Kidney epithelial cell (primary cell): Measurements from ENCODE around the gene MYO16. TPM values are rescaled to one million over a fixed set of nuclear protein-coding genes. Genes with fewer than 3 reads are reported as not detected.

Experiments used
- DNase-seq: peaks from one replicate; pipeline ENCODE4 v3.0.0-alpha.2; 2010; ENCODE audit warnings: low read depth
- H3K27me3 ChIP-seq: 2 replicates; pipeline ENCODE4 v1.6.0; 2011; ENCODE audit warnings: low read length; ENCODE audit not compliant: control insufficient read depth, insufficient read depth
- H3K36me3 ChIP-seq: 2 replicates; pipeline ENCODE4 v1.5.1; 2011; ENCODE audit warnings: low read length; ENCODE audit not compliant: control insufficient read depth, insufficient read depth
- H3K4me3 ChIP-seq: 2 replicates; pipeline ENCODE4 v1.5.1; 2011; ENCODE audit warnings: low read depth, mild to moderate bottlenecking, control low read depth, low read length
- CTCF ChIP-seq: IDR thresholded peaks from 2 replicates; pipeline ENCODE4 v1.5.1; 2011; ENCODE audit warnings: mild to moderate bottlenecking, moderate library complexity, low read length, control low read depth, inconsistent platforms; ENCODE audit not compliant: insufficient read depth, poor library complexity, severe bottlenecking
- total RNA-seq: library from RNA; depleted of rRNA; stranded (reverse); fragments of >200 nt; gene quantifications from 2 replicates; pipeline ENCODE4 v1.2.3, GENCODE V29; 2015

MYO16 gene
- total RNA-seq, 1 donor from 2014 or later, result 0.38 TPM

- Histone ChIP-seq H3K36me3 (no peaks in the 10 kb centered on the region), H3K27me3 (no peaks in the 10 kb centered on the region), H3K4me3 (no peak overlapping the region)
- no peak for TF ChIP-seq CTCF
- no peak for DNase-seq
These were observed 50.6 kb downstream of the MYO16 start for GRCh38 chr13:108680011-108680410.

GRCh38 chr13:108681986-108682575 is 52.7 kb downstream of the MYO16 start:
- no peak for DNase-seq
- Histone ChIP-seq H3K36me3 (no peaks in the 10 kb centered on the region), H3K4me3 (no peak overlapping the region), H3K27me3 (no peaks in the 10 kb centered on the region)
- no peak for TF ChIP-seq CTCF

- H3K4me3 ChIP-seq, result no peak overlapping the region
- DNase-seq, result no peak
- TF ChIP-seq CTCF, result no peak
These were observed 53.3 kb downstream of the MYO16 start for GRCh38 chr13:108682714-108683113.

GRCh38 chr13:108686027-108686426 is 56.6 kb downstream of the MYO16 start:
- Histone ChIP-seq H3K36me3 (no peaks in the 10 kb centered on the region), H3K4me3 (no peak overlapping the region), H3K27me3 (no peaks in the 10 kb centered on the region)
- TF ChIP-seq CTCF, result no peak
- no peak for DNase-seq

More at GRCh38 chr13:108682714-108683113, 53.3 kb downstream of the MYO16 start:
- H3K36me3 ChIP-seq, result no peaks in the 10 kb centered on the region
- H3K27me3 ChIP-seq, result no peaks in the 10 kb centered on the region

- Histone ChIP-seq H3K36me3 (no peaks in the 10 kb centered on the region), H3K27me3 (no peaks in the 10 kb centered on the region), H3K4me3 (no peak overlapping the region)
- TF ChIP-seq CTCF, result no peak
- no peak for DNase-seq
These were observed 61.3 kb downstream of the MYO16 start for GRCh38 chr13:108690726-108691125.
